ENCODE results near the gene FGF8. TPM values are rescaled to one million over a fixed set of nuclear protein-coding genes. Genes with fewer than 3 reads are reported as not detected.
A peak's percentile ranks its signal among the peaks of the same experiment; 100 is the strongest.

Gene FGF8
- total and polyA plus RNA-seq, 9 of the 15 experiments (the other 6 are each of a cell fraction or from before 2014, with no cell fraction given), result 0.13 to 0.82 (median 0.37) TPM; not detected in 5

DNA sequence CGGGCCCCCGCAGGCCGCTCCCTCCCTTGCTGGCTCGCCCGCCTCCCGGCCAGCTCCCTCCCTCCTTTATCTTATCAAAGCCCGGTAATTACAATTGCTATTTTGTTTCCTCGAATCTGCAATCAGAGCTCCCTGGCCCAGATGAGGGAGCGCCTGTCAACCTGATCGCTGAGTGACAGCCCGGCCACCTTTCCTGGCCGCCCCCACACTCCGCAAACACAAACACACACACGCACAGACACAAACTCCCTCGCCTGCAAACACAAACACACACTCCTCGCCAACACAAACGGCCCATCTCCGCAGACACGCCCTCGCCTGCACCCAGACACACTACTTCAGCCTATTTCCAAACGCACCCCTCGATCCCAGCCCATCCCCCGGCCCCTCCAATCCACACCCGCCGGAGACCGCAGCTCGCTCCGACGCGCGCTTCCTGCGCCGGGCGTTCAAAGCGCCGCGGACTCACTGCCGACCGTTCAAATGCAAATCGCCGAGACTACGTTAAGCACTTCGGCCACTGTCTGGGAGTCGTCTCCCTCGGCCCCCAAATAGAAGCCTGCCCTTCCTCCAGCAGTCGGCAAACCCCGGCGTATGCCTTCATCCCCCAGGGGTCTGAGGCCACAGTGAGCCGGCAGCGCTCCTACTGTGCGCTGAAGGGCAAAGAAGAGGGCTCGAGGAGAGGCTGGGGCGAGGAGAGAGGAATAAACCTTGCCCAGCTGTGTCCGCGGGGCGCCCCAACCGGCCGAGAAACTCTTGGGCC lies 3.0 kb upstream of the FGF8 start (continued):
- TF ChIP-seq, protein P1, sequence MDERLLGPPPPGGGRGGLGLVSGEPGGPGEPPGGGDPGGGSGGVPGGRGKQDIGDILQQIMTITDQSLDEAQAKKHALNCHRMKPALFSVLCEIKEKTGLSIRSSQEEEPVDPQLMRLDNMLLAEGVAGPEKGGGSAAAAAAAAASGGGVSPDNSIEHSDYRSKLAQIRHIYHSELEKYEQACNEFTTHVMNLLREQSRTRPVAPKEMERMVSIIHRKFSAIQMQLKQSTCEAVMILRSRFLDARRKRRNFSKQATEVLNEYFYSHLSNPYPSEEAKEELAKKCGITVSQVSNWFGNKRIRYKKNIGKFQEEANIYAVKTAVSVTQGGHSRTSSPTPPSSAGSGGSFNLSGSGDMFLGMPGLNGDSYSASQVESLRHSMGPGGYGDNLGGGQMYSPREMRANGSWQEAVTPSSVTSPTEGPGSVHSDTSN (CRISPR knock-in tag; IDR thresholded peaks at IDR 0.05; ENCODE audit: low read depth), result no peak
- TF ChIP-seq, protein P1 (tag; conservative IDR thresholded peaks at IDR 0.05; ENCODE audit: low read depth), result peak; percentile 17; the same call in 1 of the 2 replicates
- no peak for TF ChIP-seq ZNF282 (CRISPR knock-in tag; IDR thresholded peaks at IDR 0.05)
- TF ChIP-seq NONO (IDR thresholded peaks at IDR 0.05; ENCODE audit: low read depth in 2 of 2, low read length in 1 of 2), result no peak
- TF ChIP-seq KAT8 (IDR thresholded peaks at IDR 0.05; ENCODE audit: low read depth), result no peak
- no peak for TF ChIP-seq GTF2A2 (tag; IDR thresholded peaks at IDR 0.05)
- TF ChIP-seq, protein P2, sequence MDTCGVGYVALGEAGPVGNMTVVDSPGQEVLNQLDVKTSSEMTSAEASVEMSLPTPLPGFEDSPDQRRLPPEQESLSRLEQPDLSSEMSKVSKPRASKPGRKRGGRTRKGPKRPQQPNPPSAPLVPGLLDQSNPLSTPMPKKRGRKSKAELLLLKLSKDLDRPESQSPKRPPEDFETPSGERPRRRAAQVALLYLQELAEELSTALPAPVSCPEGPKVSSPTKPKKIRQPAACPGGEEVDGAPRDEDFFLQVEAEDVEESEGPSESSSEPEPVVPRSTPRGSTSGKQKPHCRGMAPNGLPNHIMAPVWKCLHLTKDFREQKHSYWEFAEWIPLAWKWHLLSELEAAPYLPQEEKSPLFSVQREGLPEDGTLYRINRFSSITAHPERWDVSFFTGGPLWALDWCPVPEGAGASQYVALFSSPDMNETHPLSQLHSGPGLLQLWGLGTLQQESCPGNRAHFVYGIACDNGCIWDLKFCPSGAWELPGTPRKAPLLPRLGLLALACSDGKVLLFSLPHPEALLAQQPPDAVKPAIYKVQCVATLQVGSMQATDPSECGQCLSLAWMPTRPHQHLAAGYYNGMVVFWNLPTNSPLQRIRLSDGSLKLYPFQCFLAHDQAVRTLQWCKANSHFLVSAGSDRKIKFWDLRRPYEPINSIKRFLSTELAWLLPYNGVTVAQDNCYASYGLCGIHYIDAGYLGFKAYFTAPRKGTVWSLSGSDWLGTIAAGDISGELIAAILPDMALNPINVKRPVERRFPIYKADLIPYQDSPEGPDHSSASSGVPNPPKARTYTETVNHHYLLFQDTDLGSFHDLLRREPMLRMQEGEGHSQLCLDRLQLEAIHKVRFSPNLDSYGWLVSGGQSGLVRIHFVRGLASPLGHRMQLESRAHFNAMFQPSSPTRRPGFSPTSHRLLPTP (IDR thresholded peaks at IDR 0.05; ENCODE audit: borderline replicate concordance, extremely low read depth, insufficient read length), result no peak
- TF ChIP-seq POLR2G (IDR thresholded peaks at IDR 0.05; ENCODE audit: low read depth, low read length), result 0 out of 2 replicates have a peak, but pooled peaks have one; percentile 27
- no peak for TF ChIP-seq ZZZ3 (IDR thresholded peaks at IDR 0.05)
- TF ChIP-seq KDM4B (IDR thresholded peaks at IDR 0.05; ENCODE audit: borderline replicate concordance in 2 of 2, low read depth in 1 of 2), result no peak
- no peak for TF ChIP-seq ZNF146 (CRISPR knock-in tag; IDR thresholded peaks at IDR 0.05; ENCODE audit: unreplicated experiment)
- no peak for TF ChIP-seq RBM15 (IDR thresholded peaks at IDR 0.05; ENCODE audit: insufficient read depth, low read length)
- TF ChIP-seq, protein P3, sequence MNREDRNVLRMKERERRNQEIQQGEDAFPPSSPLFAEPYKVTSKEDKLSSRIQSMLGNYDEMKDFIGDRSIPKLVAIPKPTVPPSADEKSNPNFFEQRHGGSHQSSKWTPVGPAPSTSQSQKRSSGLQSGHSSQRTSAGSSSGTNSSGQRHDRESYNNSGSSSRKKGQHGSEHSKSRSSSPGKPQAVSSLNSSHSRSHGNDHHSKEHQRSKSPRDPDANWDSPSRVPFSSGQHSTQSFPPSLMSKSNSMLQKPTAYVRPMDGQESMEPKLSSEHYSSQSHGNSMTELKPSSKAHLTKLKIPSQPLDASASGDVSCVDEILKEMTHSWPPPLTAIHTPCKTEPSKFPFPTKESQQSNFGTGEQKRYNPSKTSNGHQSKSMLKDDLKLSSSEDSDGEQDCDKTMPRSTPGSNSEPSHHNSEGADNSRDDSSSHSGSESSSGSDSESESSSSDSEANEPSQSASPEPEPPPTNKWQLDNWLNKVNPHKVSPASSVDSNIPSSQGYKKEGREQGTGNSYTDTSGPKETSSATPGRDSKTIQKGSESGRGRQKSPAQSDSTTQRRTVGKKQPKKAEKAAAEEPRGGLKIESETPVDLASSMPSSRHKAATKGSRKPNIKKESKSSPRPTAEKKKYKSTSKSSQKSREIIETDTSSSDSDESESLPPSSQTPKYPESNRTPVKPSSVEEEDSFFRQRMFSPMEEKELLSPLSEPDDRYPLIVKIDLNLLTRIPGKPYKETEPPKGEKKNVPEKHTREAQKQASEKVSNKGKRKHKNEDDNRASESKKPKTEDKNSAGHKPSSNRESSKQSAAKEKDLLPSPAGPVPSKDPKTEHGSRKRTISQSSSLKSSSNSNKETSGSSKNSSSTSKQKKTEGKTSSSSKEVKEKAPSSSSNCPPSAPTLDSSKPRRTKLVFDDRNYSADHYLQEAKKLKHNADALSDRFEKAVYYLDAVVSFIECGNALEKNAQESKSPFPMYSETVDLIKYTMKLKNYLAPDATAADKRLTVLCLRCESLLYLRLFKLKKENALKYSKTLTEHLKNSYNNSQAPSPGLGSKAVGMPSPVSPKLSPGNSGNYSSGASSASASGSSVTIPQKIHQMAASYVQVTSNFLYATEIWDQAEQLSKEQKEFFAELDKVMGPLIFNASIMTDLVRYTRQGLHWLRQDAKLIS (CRISPR knock-in tag; IDR thresholded peaks at IDR 0.05), result no peak

Data from K562 (cell line).